ENCODE data around the gene ATP10A. TPM values are rescaled to one million over a fixed set of nuclear protein-coding genes. Genes with fewer than 3 reads are reported as not detected.

The ATP10A gene
- total and polyA plus RNA-seq, 8 donors: 1.5 to 15.2 (median 3.2) TPM

- Histone ChIP-seq H3K4me3 (no peak overlapping the region), H3K36me3 (peaks cover 0 to 28% (median 9%) of the 10 kb centered on the region in 4 donors), H3K27ac (no peak overlapping the region), H3K27me3 (no peaks in the 10 kb centered on the region), H3K4me1 (no peaks in the 10 kb centered on the region), H3K9me3 (no peaks in the 10 kb centered on the region)
- intact Hi-C loops (cut with DNase I; ENCODE audit: low total_unique reads): no loop called here
- TF ChIP-seq POLR2A (IDR thresholded peaks at IDR 0.05) (no peak), EP300 (IDR thresholded peaks at IDR 0.05) (no peak), POLR2AphosphoS5 (IDR thresholded peaks at IDR 0.05) (no peak), CTCF (IDR thresholded peaks at IDR 0.05) (no peak)
- no peak for DNase-seq
- 78 to 86% (median 84%) methylated on average over 8 of the region's 8 CpGs for WGBS, 5 donors
Measured at GRCh38 chr15:25708391-25708790, 154.7 kb downstream of the ATP10A start.

GRCh38 chr15:25707656-25708365 lies 155.3 kb downstream of the ATP10A start:
- H3K27ac ChIP-seq: no peak overlapping the region
- H3K4me3 ChIP-seq: no peak overlapping the region
- peaks cover 0 to 22% (median 6%) of the 10 kb centered on the region in 4 donors for H3K36me3 ChIP-seq
- no peaks in the 10 kb centered on the region for H3K9me3 ChIP-seq
- H3K4me1 ChIP-seq: no peaks in the 10 kb centered on the region
- DNase-seq: no peak
- no peaks in the 10 kb centered on the region for H3K27me3 ChIP-seq
- no peak for TF ChIP-seq POLR2A (IDR thresholded peaks at IDR 0.05)
- TF ChIP-seq CTCF (IDR thresholded peaks at IDR 0.05): no peak
- no peak for TF ChIP-seq POLR2AphosphoS5 (IDR thresholded peaks at IDR 0.05)
- TF ChIP-seq EP300 (IDR thresholded peaks at IDR 0.05): no peak
- intact Hi-C loops (cut with DNase I; ENCODE audit: low total_unique reads): no loop called here
- WGBS, 5 donors: 84 to 88% (median 87%) methylated on average over 20 to 27 of the region's 27 CpGs

GRCh38 chr15:25706176-25706955 lies 156.8 kb downstream of the ATP10A start:
- Histone ChIP-seq H3K9me3 (no peaks in the 10 kb centered on the region), H3K36me3 (peaks cover 0 to 20% (median 2%) of the 10 kb centered on the region in 4 donors), H3K4me3 (no peak overlapping the region), H3K27me3 (no peaks in the 10 kb centered on the region), H3K4me1 (no peaks in the 10 kb centered on the region), H3K27ac (no peak overlapping the region)
- TF ChIP-seq EP300 (IDR thresholded peaks at IDR 0.05): no peak
- TF ChIP-seq POLR2A (IDR thresholded peaks at IDR 0.05): no peak
- no peak for TF ChIP-seq CTCF (IDR thresholded peaks at IDR 0.05)
- no peak for TF ChIP-seq POLR2AphosphoS5 (IDR thresholded peaks at IDR 0.05)
- WGBS, 5 donors: 80 to 92% (median 86%) methylated on average over 20 of the region's 20 CpGs
- intact Hi-C loops (cut with DNase I; ENCODE audit: low total_unique reads): no loop called here
- no peak for DNase-seq

- WGBS, 5 donors: 86 to 91% (median 89%) methylated on average over 17 of the region's 17 CpGs
- H3K4me1 ChIP-seq: no peaks in the 10 kb centered on the region
- H3K27ac ChIP-seq: no peak overlapping the region
- no peak overlapping the region for H3K4me3 ChIP-seq
- H3K36me3 ChIP-seq: peaks cover 0 to 23% (median 8%) of the 10 kb centered on the region in 4 donors
- no peak for TF ChIP-seq POLR2AphosphoS5 (IDR thresholded peaks at IDR 0.05)
- no peak for TF ChIP-seq POLR2A (IDR thresholded peaks at IDR 0.05)
- H3K27me3 ChIP-seq: no peaks in the 10 kb centered on the region
- no peaks in the 10 kb centered on the region for H3K9me3 ChIP-seq
- DNase-seq: no peak
- intact Hi-C loops (cut with DNase I; ENCODE audit: low total_unique reads): no loop called here
Measured at GRCh38 chr15:25705433-25706115, 157.6 kb downstream of the ATP10A start.

Data from stomach (tissue), 9 donors.